ENCODE results near the gene DNM1. TPM values are rescaled to one million over a fixed set of nuclear protein-coding genes. Genes with fewer than 3 reads are reported as not detected.

DNM1 gene
- total RNA-seq: 10 to 100 TPM in 2 of 4 donors, 1 to 10 TPM in 2; 8.6 to 22.3 (median 14.4) TPM

GRCh38 chr9:128203024-128203706, at the start of gene DNM1:
Gene DNM1, plus strand, starts transcription at chr9:128203379. Its CDS starts 92 bp downstream, at chr9:128203471.
- H3K9me3 ChIP-seq: no peaks in the 10 kb centered on the region
- H3K27me3 ChIP-seq: peaks cover 31% of the 10 kb centered on the region
- TF ChIP-seq CTCF (IDR thresholded peaks at IDR 0.05) (peak in 3 of 4 experiments; percentile 94 to 97 (median 96)), POLR2AphosphoS5 (IDR thresholded peaks at IDR 0.05) (no peak), POLR2A (IDR thresholded peaks at IDR 0.05) (peak in 1 of 2 donors; percentile 57)
- H3K4me3 ChIP-seq: peak within 1 kb of the TSS; percentile 38 to 73
- peak within 1 kb of the TSS in 3 of 4 donors; percentile 47 to 76 (median 55) for H3K27ac ChIP-seq
- WGBS, 2 donors (ENCODE audit: low coverage in 1 of 2): 0% methylated on average over 2 of the region's 72 CpGs
- peak; percentile 88 for ATAC-seq
- peaks cover 0 to 20% (median 5%) of the 10 kb centered on the region in 3 donors for H3K4me1 ChIP-seq
- H3K36me3 ChIP-seq: no peaks in the 10 kb centered on the region

GRCh38 chr9:128153947-128154695, 49.1 kb upstream of the DNM1 start:
- WGBS, 2 donors (ENCODE audit: low coverage in 1 of 2): 100% methylated on average over 1 of the region's 13 CpGs; no CpG with 5 or more reads in 1 of the 2 donors
- no peak for ATAC-seq
- H3K4me3 ChIP-seq: no peak overlapping the region
- no peak for TF ChIP-seq EP300 (IDR thresholded peaks at IDR 0.05)
- no peak for TF ChIP-seq CTCF (IDR thresholded peaks at IDR 0.05)
- TF ChIP-seq POLR2A (IDR thresholded peaks at IDR 0.05): no peak
- TF ChIP-seq POLR2AphosphoS5 (IDR thresholded peaks at IDR 0.05): no peak
- H3K27ac ChIP-seq: no peak overlapping the region
- H3K4me1 ChIP-seq: peaks cover 0 to 6% (median under 1%) of the 10 kb centered on the region in 3 donors
- H3K27me3 ChIP-seq: no peaks in the 10 kb centered on the region
- no peaks in the 10 kb centered on the region for H3K9me3 ChIP-seq
- H3K36me3 ChIP-seq: no peaks in the 10 kb centered on the region

- H3K4me1 ChIP-seq: peaks cover 0 to 14% (median 4%) of the 10 kb centered on the region in 3 donors
- H3K4me3 ChIP-seq: no peak overlapping the region
- H3K27ac ChIP-seq: no peak overlapping the region
- 85% methylated on average over 2 of the region's 7 CpGs; no CpG with 5 or more reads in 1 of the 2 donors for WGBS, 2 donors (ENCODE audit: low coverage in 1 of 2)
- TF ChIP-seq POLR2AphosphoS5 (IDR thresholded peaks at IDR 0.05): no peak
- no peak for TF ChIP-seq POLR2A (IDR thresholded peaks at IDR 0.05)
- no peak for TF ChIP-seq EP300 (IDR thresholded peaks at IDR 0.05)
- no peaks in the 10 kb centered on the region for H3K9me3 ChIP-seq
- ATAC-seq: no peak
- H3K27me3 ChIP-seq: no peaks in the 10 kb centered on the region
- no peaks in the 10 kb centered on the region for H3K36me3 ChIP-seq
Measured at GRCh38 chr9:128155736-128156500, 47.3 kb upstream of the DNM1 start.

GRCh38 chr9:128159522-128159783, 43.7 kb upstream of the DNM1 start:
- no peak for ATAC-seq
- H3K4me1 ChIP-seq: peaks cover 0 to 30% (median 7%) of the 10 kb centered on the region in 3 donors
- no peak for TF ChIP-seq CTCF (IDR thresholded peaks at IDR 0.05)
- H3K27ac ChIP-seq: peak overlapping the region in 3 of 4 donors; percentile 76 to 79 (median 77)
- WGBS, 2 donors (ENCODE audit: low coverage in 1 of 2): 25 to 57% methylated on average over 1 to 3 of the region's 11 CpGs
- H3K9me3 ChIP-seq: no peaks in the 10 kb centered on the region
- H3K27me3 ChIP-seq: no peaks in the 10 kb centered on the region
- peak overlapping the region; percentile 51 to 79 for H3K4me3 ChIP-seq
- H3K36me3 ChIP-seq: peaks cover 0 to 20% of the 10 kb centered on the region in 2 donors
